HS-5 (cell line): ENCODE measurements around the gene CACNB3.

Experiments used
- DNase-seq: peaks from one replicate; pipeline ENCODE4 v3.0.0-alpha.2; 2012; ENCODE audit warnings: low read depth

CACNB3 gene

DNA sequence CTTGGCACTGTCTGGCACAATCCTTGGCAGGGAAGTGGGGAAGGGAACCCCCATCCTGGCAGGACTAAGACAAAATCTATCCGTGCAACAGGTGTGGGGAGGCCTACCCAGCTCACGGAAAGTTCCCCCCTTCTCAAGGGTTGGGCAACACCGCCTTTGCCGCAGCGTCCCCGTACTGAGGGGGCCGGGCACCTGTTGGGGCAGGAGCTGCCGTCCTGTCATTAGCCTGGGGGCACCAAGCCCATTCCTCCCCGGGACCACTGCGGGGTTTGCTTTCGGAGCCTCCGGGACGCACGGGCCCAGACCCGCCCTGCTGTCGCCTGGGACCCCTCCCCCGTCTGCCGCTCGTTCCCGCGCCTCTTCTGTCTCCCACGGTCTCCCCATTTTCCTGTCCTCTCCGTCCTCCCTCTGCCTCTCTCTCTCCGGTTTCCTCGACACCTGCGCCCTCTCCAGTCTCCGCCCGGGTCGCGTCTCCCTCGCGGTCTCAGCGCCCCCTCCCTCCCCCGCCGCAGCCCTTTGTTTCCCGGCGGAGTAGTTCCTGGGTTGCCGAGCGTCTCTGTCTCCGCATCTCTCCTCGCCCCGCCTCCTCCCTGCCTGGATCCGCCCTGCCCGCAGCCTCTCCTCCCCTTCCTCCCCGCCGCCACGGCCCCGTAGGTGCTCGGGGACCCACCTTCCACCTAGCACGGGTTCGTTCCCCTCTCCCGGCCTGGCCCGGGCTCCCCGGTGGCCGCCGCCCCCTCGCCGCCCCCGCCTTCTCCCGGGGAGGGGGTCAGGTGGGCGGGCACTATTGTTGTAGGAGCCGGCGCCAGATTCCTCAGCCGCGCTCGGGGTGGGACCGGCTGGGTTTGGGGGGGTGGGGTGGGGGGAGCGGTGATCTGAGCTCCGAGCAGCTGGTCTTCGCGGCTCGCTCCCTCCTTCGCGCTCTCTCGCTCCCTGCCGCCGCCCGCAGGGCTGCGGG, at the start of gene CACNB3:
CACNB3 (plus strand) TSS at position 624 of the 958 bp plus-strand sequence. CDS start 434 bp downstream, outside the sequence.
- no peak for DNase-seq

DNA sequence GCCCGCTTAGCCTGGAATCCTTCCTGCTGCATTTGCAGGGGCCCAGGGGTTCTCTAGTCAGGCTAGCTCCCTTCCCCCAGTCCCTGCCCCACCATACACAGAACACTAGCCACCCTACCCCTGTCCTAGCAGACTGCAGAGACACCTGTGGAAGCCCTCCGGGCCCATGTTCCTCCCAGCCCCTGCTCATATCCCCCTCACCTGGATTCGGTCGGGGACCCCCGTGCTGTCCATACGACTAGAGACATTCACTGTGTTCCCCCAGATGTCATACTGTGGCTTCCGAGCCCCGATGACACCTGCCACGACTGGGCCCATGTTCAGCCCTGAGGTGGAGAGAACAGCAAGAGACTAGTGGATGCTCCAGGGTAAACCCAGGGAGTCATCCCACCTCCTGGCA, 49.6 kb upstream of the CACNB3 start:
- no peak for DNase-seq

GRCh38 chr12:48770756-48771155, 47.5 kb upstream of the CACNB3 start:
- DNase-seq, result no peak

- DNase-seq, result no peak
Observed at GRCh38 chr12:48771588-48772112, 46.6 kb upstream of the CACNB3 start.

DNA sequence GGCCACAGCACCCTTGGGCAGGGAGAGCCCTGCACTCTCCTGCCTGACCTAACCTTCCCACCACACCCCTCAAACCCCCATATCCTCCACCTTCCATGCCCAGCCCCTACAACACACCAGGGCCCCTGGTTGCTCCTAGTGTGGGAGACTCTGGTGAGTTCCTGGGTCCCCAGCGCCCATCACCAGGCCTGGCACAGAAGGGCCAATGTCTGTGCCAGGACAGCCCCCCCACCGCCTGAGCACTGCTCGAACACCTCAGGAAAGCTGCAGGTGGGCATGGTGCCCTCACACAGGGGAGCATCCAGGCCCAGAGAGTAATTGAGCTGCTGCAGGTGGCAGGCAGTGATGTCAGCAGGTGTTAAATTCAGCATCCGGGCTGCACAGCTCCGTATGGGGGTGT, 44.6 kb upstream of the CACNB3 start:
- no peak for DNase-seq

- DNase-seq, result no peak
Observed at GRCh38 chr12:48774516-48774915, 43.8 kb upstream of the CACNB3 start.

DNA sequence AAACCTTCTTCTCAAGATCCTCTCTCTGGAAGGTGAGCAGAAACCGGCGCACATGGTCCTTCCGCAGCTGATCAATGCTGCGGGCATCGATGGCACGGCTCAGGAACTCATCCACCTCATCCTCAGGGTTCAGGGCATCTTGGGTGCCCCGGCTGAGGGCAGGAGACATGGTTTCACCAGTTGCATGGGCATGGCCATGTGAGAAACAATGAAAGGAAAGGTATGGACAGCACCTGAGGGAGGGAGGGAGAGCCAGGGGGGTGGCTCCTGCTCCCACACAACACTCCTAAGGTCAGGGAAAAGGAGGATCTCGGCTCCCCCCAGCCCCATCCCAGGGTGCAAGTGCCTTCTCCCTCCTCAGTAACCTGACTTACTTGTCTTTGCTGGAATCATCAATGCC, 43.0 kb upstream of the CACNB3 start:
- DNase-seq, result no peak

GRCh38 chr12:48775991-48776649, 42.2 kb upstream of the CACNB3 start:
- DNase-seq, result no peak

DNA sequence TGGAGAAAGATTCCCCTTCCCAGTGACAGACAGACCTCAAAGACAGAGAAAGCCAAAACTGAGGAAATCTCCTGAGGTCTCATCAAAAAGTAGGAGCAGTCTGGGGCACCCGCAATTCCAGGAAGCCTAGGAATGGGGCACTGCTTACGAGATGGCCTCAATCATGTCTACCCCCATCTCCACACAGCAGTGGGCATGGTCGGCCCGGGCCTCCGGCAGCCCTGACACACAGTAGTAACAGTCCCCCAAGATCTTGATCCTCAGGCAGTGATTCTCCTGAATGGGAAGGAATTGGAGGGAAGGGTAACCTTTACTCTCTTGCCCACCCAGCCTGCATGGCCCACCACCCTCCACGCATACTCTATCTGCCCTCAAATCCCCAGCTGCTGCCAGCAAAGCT, 41.3 kb upstream of the CACNB3 start:
- DNase-seq, result no peak

DNA sequence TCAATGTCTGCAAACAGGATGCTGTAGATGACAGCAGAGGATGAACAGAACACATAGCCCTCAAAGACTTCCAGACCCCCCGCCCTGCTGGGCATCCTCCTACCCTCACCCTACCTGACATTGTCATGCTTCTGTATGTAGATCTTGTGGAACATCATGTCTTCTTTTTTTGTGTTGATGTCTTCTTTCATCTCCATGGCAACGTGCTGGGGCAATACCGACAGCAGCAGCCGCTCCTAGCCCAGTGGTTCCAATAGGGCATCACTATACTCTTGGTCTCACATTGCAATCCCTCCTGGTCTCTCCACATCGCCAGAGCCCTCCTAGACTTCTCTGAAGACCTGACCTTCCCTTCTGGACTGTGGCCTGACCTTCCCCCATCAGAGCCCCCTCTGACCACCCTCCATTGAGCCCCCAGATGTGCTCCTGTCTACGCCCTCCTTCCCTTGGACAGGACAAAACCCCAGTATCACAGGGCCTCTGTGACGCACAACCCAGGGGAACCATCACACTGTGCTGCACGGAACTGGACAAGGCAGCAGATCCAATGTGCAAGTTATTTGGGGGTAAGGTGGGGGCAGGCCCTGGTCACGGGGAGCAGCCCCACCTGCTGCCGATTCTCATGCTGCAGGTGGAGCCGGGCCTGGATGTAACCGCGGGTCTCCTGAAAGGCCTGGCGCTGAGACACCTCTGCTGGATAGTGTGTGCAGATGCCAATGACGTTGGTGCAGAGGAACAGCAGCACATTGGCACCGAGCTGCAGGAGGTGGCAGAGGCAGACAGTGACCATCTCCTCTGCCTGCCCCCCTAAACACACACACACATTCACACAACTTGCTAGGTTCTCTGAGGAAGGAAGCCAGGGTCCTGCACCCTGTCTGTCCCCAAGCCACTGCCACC, 40.5 kb upstream of the CACNB3 start:
- no peak for DNase-seq

GRCh38 chr12:48779869-48780268, 38.4 kb upstream of the CACNB3 start:
- DNase-seq, result no peak

GRCh38 chr12:48780381-48781025, 37.8 kb upstream of the CACNB3 start:
- no peak for DNase-seq

- DNase-seq, result no peak
Observed at GRCh38 chr12:48781750-48782456, 36.4 kb upstream of the CACNB3 start.

DNA sequence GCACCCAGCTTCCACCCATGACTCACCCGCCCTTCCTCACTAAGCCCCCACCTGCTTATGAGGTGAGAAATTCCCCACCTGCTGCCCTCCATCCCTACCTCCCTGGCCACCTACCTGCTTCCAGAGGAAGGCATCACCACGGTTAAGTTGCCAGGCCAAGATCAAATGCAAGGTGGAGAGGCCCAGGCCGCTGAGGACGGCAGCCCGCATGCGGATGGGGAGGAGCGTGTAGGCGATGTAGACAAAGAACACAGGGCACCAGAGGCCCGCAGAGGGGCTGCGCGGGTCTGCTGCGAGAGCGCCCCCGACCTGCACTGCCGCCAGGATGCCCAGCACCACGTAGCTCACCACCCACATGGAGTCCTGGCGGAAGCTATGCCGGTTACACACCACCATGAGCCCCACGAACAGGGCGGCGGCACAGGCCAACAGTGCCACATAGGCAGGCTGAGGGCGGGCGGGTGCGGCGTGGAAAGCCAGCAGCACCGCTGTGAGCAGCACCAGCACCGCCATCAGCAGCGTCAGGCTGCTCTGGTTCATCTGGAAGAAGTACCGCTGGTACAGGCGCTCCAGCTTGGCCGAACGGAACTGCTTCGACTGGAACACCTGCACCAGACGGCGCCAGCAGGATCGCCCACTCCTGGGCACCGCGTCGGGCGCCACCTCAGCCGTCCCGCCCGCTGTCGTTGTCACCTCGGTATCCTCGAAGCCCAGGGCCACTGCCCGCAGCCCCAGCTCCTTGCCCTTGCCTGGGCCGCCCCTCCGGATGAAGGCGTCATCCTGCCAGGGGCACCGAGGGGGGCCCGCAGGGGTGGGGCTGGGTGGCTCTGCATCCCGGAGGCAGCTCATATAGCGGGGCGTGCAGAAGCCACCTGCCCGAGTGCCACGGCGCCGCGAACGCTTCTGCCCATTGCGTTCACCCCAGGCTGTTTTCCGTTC, 35.6 kb upstream of the CACNB3 start:
- no peak for DNase-seq

DNA sequence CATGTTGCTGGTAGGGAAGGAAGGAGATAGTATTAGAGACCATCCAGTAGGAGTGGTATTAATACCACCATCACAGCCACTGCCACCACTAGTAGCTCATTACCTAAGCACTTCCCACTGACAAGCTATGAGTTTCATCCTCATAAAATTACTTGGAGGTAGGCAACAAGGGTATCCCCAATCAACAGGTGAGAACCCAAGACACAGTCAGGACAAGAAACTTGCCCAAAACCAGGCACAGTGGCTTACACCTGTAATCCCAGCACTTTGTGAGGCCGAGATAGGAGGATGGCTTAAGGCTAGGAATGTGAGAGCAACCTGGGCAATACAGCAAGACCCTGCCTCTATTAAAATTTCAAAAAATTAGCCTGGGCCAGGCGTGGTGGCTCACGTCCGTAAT, 34.9 kb upstream of the CACNB3 start:
- DNase-seq, result no peak

GRCh38 chr12:48786591-48787544, 31.4 kb upstream of the CACNB3 start:
- DNase-seq, result no peak

- no peak for DNase-seq
Observed at GRCh38 chr12:48787791-48788523, 30.3 kb upstream of the CACNB3 start.

DNA sequence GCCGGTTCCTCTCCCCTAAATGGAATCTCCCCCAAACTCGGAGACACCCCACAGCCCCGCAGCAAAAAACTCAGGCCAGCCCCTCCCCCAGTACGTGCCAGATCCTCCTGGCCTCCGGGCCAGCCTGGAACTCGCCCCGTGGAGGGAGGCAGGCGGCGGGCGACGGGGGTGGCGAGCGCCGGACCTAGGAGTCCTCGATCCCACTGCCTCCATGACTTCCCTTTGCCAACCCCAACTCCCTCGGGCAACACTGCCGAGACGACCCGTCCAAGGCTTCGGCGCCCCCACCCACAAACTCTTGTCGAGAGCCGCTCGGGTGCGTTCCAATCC, 29.8 kb upstream of the CACNB3 start:
- no peak for DNase-seq
